T follicular helper cell (primary cell): ENCODE data around the gene NCAM1.

Source experiments
- DNase-seq: peaks from one replicate; pipeline ENCODE4 v3.0.0-alpha.2; 2020; ENCODE audit warnings: low read depth

The NCAM1 gene

GRCh38 chr11:113311536-113311935 is 350.3 kb downstream of the NCAM1 start:
- no peak for DNase-seq

GRCh38 chr11:113313601-113314000 is 352.4 kb downstream of the NCAM1 start:
- no peak for DNase-seq

- no peak for DNase-seq
Observed at GRCh38 chr11:113314065-113314388, 352.8 kb downstream of the NCAM1 start.

DNA sequence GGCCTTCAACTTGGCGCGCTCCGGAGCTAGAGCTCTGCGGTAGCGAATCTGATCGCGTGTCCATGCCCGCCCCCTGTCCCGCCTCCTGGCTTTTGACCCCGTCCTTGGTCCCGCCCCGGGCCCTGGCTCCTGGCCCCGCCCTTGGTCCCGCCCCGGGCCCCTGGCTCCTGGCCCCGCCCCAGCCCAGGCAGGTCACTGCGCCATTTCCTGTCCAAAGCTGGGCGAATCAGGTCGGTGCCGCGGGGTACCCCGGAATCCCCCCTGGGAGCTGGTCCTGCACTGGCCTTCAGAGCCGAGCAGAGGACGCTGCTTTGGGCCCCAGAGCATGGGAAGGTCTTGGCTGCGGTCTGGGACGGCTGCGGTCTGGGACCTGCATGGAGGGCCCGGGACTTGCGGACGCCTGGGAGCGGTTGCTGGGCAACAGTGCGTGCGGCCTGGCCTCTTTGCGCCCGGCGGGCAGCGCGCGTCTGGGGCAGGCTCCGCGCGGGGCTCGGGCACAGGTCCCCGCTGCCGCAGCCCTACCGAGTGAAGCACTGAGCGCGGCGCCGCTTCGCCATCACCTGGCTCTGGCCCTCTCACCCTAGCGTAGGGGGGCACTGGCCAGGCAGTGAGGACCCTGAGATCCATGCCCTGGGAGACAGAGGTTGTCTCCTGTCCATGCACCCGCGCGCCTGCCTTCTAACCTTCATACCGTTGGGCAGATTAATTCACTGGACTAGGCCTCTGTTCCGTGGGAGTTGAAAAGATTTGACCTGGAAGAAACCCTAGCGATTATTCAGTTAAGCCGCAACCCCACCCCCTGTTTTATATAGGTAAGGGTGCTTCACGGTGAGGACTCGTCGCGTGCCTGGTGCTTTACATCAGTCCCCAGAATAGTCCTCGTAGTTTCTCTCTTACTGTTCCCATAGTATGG is 353.4 kb downstream of the NCAM1 start, which contains the start of gene TTC12:
Gene TTC12, plus strand, starts transcription at position 195 of the 913 bp plus-strand sequence. CDS start 1,675 bp downstream, outside the sequence.
- DNase-seq = peak; percentile 87

GRCh38 chr11:113315811-113316210 is 354.6 kb downstream of the NCAM1 start:
- no peak for DNase-seq

- no peak for DNase-seq
Observed at GRCh38 chr11:113316256-113316655, 355.0 kb downstream of the NCAM1 start.

DNA sequence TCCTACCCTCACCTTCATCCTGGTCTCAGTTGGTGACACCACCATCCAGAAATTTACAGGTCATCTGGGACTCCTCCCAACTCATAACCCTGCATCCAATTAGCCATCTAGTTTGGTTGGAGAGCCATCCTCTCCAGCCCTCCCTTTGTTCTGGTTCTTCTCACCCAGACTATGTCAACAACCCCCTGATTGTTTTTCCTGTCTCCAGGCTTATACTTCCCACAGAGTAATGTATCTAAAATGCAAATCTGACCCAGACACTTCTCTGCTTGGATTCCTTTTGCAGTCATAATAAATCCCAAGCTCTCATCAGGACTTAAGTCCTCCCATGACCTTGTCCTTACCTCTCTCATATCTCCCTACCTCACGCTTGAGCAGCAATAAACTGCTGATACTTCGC is 356.1 kb downstream of the NCAM1 start:
- no peak for DNase-seq

- DNase-seq = no peak
Observed at GRCh38 chr11:113319085-113319484, 357.9 kb downstream of the NCAM1 start.

GRCh38 chr11:113322158-113322557 is 360.9 kb downstream of the NCAM1 start:
- DNase-seq = no peak

GRCh38 chr11:113324250-113324649 is 363.0 kb downstream of the NCAM1 start:
- DNase-seq = no peak
